Prostate gland (tissue), 2 donors: ENCODE measurements around the gene ENO2. TPM values are rescaled to one million over a fixed set of nuclear protein-coding genes. Genes with fewer than 3 reads are reported as not detected.

ENCODE experiments used
- DNase-seq: peaks from one replicate; pipeline ENCODE4 v3.0.0-alpha.2; 2019; ENCODE audit warnings: low spot score
- H3K27ac ChIP-seq, 2 donors: fragments of 200-600 bp; sonication (generic); 2 replicates each; pipeline ENCODE4 v1.5.1; 2017 to 2019
- H3K27me3 ChIP-seq: fragments of 200-600 bp; sonication (generic); replicated peaks from 2 replicates; pipeline ENCODE4 v1.5.1; 2019; ENCODE audit not compliant: insufficient read depth
- H3K36me3 ChIP-seq, 2 donors: fragments of 200-600 bp; sonication (generic); 1 replicate in 1 of 2; 2 replicates in 1 of 2; pipeline versions ENCODE4 v1.5.1 to v1.8.1; 2017 to 2019
- H3K4me1 ChIP-seq: fragments of 200-600 bp; sonication (generic); replicated peaks from 2 replicates; pipeline ENCODE4 v1.5.1; 2019
- H3K4me3 ChIP-seq, 2 donors: fragments of 200-600 bp; sonication (generic); 2 replicates each; pipeline ENCODE4 v1.5.1; 2017 to 2019
- H3K9me3 ChIP-seq: fragments of 200-600 bp; sonication (generic); 2 replicates; pipeline ENCODE4 v1.5.1; 2017
- CTCF ChIP-seq, 4 experiments: fragments of 200-600 bp in 2 of 4; fragments of 450-650 bp in 2 of 4; sonication (generic) in 2 of 4; IDR thresholded peaks; 1 replicate in 3 of 4; 2 replicates in 1 of 4; pipeline ENCODE4 v1.5.1; 2016 to 2019; ENCODE audit warnings: antibody characterized with exemption in 4 of 4, mild to moderate bottlenecking in 2 of 4, moderate library complexity in 2 of 4
- POLR2A ChIP-seq: fragments of 450-650 bp; IDR thresholded peaks from one replicate; pipeline ENCODE4 v1.6.1; 2016; ENCODE audit warnings: antibody characterized with exemption, mild to moderate bottlenecking
- POLR2AphosphoS5 ChIP-seq: sonication (generic); formaldehyde crosslinking; IDR thresholded peaks from one replicate; pipeline ENCODE4 v1.6.1; 2017; ENCODE audit warnings: antibody characterized with exemption
- WGBS: methylation state at CpG from one replicate; pipeline ENCODE4 v1.1.5; 2018; 5-methylcytosine and 5-hydroxymethylcytosine counted together
- intact Hi-C: fragments of 100-400 bp; cut with DNase I; formaldehyde crosslinking; loops from one replicate; pipeline ENCODE4 v1.14.2; 2022
- total RNA-seq, 2 donors: library from RNA; depleted of rRNA; stranded (reverse); fragments of >200 nt; gene quantifications; one replicate each; pipeline ENCODE4 v1.1.0, GENCODE V29; 2016

The ENO2 gene
- total RNA-seq, 2 donors from 2014 or later, result 6.9 to 13.0 TPM

GRCh38 chr12:6925239-6925539 is 10.8 kb downstream of the ENO2 start:
- no peaks in the 10 kb centered on the region for H3K36me3 ChIP-seq
- peaks cover 22% of the 10 kb centered on the region for H3K4me1 ChIP-seq
- WGBS, result 7% methylated on average over 1 of the region's 1 CpG

GRCh38 chr12:6925540-6926279 is 11.3 kb downstream of the ENO2 start:
- Histone ChIP-seq H3K4me1 (peaks cover 22% of the 10 kb centered on the region), H3K36me3 (no peaks in the 10 kb centered on the region), H3K27me3 (no peaks in the 10 kb centered on the region), H3K4me3 (peak overlapping the region; percentile 92 to 95), H3K27ac (peak overlapping the region; percentile 94 to 98), H3K9me3 (no peaks in the 10 kb centered on the region)
- peak; percentile 79 for DNase-seq
- intact Hi-C loops, result no loop called here
- WGBS, result 4% methylated on average over 8 of the region's 8 CpGs
- peak; percentile 45 for TF ChIP-seq POLR2A
- peak in 1 of 4 experiments; percentile 12 for TF ChIP-seq CTCF (IDR thresholded peaks at IDR 0.05)
- peak; percentile 87 for TF ChIP-seq POLR2AphosphoS5

More at GRCh38 chr12:6925239-6925539, 10.8 kb downstream of the ENO2 start:
- no peaks in the 10 kb centered on the region for H3K27me3 ChIP-seq
- H3K4me3 ChIP-seq, result no peak overlapping the region
- H3K27ac ChIP-seq, result peak overlapping the region; percentile 94 to 98
- TF ChIP-seq CTCF (IDR thresholded peaks at IDR 0.05) (no peak), POLR2A (peak; percentile 10), POLR2AphosphoS5 (no peak)
- no peak for DNase-seq
- no peaks in the 10 kb centered on the region for H3K9me3 ChIP-seq
- intact Hi-C loops, result no loop called here

- DNase-seq, result peak; percentile 74
- H3K4me3 ChIP-seq, result peak within 1 kb of the TSS; percentile 92 to 95
- peaks cover 22% of the 10 kb centered on the region for H3K4me1 ChIP-seq
- intact Hi-C loops, result no loop called here
- H3K36me3 ChIP-seq, result no peaks in the 10 kb centered on the region
- 1% methylated on average over 63 of the region's 66 CpGs for WGBS
- no peaks in the 10 kb centered on the region for H3K27me3 ChIP-seq
- H3K27ac ChIP-seq, result peak within 1 kb of the TSS; percentile 94 to 98
- TF ChIP-seq POLR2A (peak; percentile 62), POLR2AphosphoS5 (peak; percentile 59), CTCF (IDR thresholded peaks at IDR 0.05) (no peak)
- H3K9me3 ChIP-seq, result no peaks in the 10 kb centered on the region
Measured at GRCh38 chr12:6927379-6928021, 13.1 kb downstream of the ENO2 start, which contains the start of gene ATN1. Gene ATN1 (plus strand): TSS chr12:6927959. CDS start chr12:6934002, 6,043 bp downstream.

- no peaks in the 10 kb centered on the region for H3K9me3 ChIP-seq
- H3K27me3 ChIP-seq, result no peaks in the 10 kb centered on the region
- peaks cover 22% of the 10 kb centered on the region for H3K4me1 ChIP-seq
- peak overlapping the region; percentile 92 to 95 for H3K4me3 ChIP-seq
- no peaks in the 10 kb centered on the region for H3K36me3 ChIP-seq
- 1% methylated on average over 72 of the region's 79 CpGs for WGBS
- intact Hi-C loops, result no loop called here
- H3K27ac ChIP-seq, result peak overlapping the region; percentile 94 to 98
- DNase-seq, result no peak
- TF ChIP-seq POLR2AphosphoS5 (no peak), POLR2A (no peak), CTCF (IDR thresholded peaks at IDR 0.05) (no peak)
Measured at GRCh38 chr12:6928022-6928702, 13.8 kb downstream of the ENO2 start.
